Measurements from ENCODE around the gene KCNN3.

KCNN3 gene

DNA sequence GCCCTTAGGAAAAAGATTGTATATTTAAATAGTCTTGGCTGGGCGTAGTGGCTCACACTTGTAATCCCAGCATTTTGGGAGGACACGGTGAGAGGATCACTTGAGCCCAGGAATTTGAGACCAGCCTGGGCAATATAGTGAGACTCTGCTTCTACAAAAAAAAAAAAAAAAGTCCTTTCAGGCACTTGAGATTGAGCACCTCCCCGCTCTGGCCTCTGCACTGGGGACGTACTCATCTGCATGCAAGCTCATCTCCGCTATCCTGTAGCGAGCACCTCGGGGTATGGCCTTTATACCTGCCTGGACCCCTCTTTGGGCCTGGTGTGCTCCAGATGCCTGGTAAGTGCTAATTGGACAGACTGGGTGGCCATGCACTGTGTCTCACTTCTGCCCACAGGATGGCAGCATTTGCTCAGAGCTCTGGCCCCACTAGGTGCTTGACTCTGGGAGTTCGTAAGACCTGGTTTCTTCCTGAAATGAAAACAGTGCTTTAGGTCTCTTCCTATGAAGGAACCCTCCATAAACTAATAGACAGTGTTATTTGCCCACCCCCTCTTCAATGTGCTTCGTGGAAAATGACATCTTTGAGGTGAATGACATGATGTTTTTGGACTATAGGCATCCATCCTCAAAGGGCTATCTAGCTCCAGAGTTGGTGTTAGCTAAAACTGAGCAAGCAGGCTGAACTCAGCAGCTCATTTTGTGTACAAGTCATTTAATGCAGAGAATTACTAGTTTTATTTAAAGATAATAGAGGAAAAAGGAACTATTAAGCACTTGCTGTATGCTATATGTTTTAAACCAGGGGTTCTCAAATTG lies 200.4 kb downstream of the KCNN3 start:
- peak; percentile 93 for TF ChIP-seq CTCF (IDR thresholded peaks at IDR 0.05)
- TF ChIP-seq ZFX (IDR thresholded peaks at IDR 0.05; ENCODE audit: borderline replicate concordance) = no peak

GRCh38 chr1:154666051-154666790 lies 203.9 kb downstream of the KCNN3 start:
- TF ChIP-seq ZFX (IDR thresholded peaks at IDR 0.05; ENCODE audit: borderline replicate concordance) = no peak
- TF ChIP-seq CTCF (IDR thresholded peaks at IDR 0.05) = no peak
- no peak overlapping the region for H3K27ac ChIP-seq

More for the DNA sequence above, 200.4 kb downstream of the KCNN3 start:
- H3K27ac ChIP-seq = no peak overlapping the region

DNA sequence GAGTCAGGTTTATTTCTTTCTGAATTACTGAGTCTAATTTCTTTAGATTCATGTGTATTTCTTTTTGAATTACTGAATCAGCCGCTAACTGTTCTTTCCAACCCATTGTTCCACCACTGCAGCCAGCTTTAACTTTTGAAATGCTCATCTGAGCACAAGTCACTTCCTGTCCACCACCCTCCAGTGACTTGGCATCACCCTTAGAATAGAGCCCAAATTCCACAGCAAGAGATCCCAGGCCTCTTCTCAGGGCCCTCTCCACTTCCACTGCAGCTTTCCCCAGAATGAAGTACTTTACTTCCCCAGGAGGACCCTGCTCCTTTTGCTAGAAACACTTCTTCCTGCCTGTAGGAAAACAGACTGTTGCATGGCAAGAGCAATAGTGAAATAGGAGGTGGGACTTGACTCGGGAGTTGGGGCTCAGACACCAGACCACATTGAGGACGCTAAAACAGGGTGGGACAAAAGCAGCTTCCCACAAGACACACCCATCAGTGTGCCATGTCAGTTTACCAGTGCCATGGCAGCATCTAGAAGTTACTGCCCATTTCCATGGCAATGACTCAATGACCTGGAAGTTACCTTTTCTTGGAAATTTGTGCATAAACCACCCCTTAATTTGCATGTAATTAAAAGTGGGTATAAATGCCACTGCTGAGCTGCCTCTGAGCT lies 205.6 kb downstream of the KCNN3 start:
- TF ChIP-seq ZFX (IDR thresholded peaks at IDR 0.05; ENCODE audit: borderline replicate concordance) (no peak), CTCF (IDR thresholded peaks at IDR 0.05) (no peak)
- H3K27ac ChIP-seq = no peak overlapping the region

GRCh38 chr1:154663471-154664060 lies 206.5 kb downstream of the KCNN3 start:
- TF ChIP-seq CTCF (IDR thresholded peaks at IDR 0.05) = no peak
- no peak for TF ChIP-seq ZFX (IDR thresholded peaks at IDR 0.05; ENCODE audit: borderline replicate concordance)
- no peak overlapping the region for H3K27ac ChIP-seq

GRCh38 chr1:154661110-154661509 lies 209.0 kb downstream of the KCNN3 start:
- no peak for TF ChIP-seq CTCF (IDR thresholded peaks at IDR 0.05)
- TF ChIP-seq ZFX (IDR thresholded peaks at IDR 0.05; ENCODE audit: borderline replicate concordance) = no peak
- H3K27ac ChIP-seq = no peak overlapping the region

DNA sequence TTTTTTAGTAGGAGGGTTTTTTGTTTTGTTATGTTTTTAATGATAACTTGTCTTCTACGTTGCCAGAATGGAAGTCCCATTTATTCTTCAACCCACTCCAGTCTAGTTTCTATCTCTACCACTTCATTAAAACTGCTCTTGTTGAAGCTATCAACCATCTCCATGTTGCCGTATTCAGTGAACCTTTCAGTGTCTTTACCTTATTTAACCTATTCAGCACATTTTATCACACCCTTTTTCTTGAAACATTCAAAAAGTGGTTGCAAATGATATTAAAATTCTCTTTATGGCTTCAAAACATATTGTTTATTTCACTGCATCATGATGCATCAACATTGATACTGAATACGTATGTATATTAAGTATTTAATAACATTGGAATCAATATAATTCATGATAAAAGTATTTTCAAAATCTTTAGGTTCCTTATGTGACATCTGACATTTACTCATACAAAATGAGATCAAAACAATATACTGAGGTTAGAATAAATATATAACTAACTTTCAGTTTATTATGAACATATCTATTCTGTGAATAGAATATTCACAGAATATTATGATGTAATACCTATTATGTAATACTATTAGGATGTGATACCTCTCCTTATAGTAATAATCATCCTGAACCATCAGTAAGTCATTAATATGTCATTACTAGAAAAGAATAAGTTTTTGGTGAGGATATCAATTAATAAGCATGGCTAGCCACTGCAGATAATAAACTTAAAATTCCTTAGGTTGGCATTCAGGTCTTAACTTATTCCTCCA lies 210.1 kb downstream of the KCNN3 start:
- H3K27ac ChIP-seq = no peak overlapping the region
- no peak for TF ChIP-seq ZFX (IDR thresholded peaks at IDR 0.05; ENCODE audit: borderline replicate concordance)
- no peak for TF ChIP-seq CTCF (IDR thresholded peaks at IDR 0.05)
